ENCODE results near the gene TBC1D2.

TBC1D2 gene, protein sequence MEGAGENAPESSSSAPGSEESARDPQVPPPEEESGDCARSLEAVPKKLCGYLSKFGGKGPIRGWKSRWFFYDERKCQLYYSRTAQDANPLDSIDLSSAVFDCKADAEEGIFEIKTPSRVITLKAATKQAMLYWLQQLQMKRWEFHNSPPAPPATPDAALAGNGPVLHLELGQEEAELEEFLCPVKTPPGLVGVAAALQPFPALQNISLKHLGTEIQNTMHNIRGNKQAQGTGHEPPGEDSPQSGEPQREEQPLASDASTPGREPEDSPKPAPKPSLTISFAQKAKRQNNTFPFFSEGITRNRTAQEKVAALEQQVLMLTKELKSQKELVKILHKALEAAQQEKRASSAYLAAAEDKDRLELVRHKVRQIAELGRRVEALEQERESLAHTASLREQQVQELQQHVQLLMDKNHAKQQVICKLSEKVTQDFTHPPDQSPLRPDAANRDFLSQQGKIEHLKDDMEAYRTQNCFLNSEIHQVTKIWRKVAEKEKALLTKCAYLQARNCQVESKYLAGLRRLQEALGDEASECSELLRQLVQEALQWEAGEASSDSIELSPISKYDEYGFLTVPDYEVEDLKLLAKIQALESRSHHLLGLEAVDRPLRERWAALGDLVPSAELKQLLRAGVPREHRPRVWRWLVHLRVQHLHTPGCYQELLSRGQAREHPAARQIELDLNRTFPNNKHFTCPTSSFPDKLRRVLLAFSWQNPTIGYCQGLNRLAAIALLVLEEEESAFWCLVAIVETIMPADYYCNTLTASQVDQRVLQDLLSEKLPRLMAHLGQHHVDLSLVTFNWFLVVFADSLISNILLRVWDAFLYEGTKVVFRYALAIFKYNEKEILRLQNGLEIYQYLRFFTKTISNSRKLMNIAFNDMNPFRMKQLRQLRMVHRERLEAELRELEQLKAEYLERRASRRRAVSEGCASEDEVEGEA

DNA sequence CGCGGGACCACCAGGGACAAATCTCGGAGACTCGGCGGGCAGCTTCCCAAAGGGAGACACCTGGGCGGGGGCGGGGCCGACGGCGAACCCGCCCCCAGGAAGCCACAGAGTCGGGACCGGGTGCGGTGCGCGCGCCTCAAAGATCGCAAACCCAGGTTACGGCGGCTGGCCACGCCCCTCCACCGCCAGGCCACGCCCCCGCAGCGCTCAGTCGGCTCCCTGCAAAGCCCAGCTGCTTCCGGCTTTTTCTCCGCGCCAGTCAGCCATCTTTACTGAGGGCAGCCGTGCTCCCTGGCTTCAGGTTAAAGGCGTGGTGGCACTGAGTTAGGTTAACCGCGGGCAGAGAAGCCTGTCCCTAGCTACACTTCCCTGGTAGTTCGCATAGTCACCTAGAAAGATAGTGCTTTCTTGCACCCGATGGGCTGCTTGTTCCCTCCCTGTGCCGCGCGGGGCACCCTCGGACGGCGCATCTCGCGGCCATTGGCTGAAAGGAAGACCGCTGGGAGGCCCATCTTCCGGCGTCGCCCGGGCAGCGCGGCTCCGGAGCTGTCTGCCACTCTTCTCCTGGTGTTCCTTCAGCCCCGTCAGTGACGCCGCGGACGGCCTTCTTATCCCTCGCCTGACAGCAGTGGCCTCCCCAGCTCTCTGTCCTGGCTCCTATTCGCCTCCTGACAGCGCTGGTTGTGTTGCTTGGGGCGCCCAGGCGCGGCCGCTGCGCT is at the start of gene TBC1D2:
Gene TBC1D2, minus strand, starts transcription at position 72 of the 719 bp plus-strand sequence. CDS start 108 bp downstream, outside the sequence.
- TF ChIP-seq GATA2 (IDR thresholded peaks at IDR 0.05; ENCODE audit: low read depth, low read length), result no peak
- no peak for TF ChIP-seq GATA3 (IDR thresholded peaks at IDR 0.05; ENCODE audit: low read depth, low read length)

DNA sequence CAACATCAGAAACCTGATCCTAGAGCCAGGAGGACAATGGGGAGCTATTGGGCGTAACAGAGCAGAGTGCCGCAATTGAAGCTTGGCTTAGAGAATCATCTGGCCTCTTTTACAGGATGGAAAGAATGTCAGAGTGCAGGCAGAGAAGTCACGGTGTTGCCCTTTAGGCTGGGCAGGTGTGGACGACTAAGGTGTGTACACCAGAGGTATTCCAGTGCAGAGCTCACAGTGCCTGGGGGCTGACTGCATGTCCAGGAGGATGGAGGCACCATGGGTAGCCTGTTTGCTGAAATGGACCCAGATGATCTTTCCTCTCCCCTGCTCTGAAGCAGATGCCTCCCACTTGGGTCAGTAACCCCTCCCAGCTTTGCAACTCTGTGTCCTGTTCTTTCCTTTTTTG is 48.9 kb upstream of the TBC1D2 start:
- TF ChIP-seq GATA2 (IDR thresholded peaks at IDR 0.05; ENCODE audit: low read depth, low read length), result no peak
- TF ChIP-seq GATA3 (IDR thresholded peaks at IDR 0.05; ENCODE audit: low read depth, low read length), result no peak

DNA sequence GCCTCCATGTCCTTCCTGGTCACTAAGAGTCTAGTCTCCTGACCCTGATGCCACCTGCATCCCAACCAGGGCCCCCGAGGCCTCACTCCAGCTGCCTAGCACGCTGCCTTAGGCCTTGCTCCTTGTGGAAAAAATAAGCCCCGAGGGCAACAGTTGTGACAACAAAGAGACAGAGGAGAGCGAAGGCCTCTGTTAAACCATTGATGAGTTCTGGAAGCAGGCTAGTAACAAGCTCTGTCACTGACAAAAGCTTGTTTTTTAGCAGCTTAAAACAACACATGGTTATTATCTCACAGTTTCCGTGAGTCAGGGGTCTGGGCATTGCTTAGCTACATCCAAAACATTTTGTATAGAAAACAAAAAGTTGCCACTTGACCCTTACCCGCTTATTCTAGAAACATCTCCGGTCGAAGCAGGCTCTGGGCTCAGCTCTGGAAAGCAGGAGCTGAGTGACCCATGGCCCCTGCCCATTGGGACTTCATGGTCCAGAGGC is 48.2 kb upstream of the TBC1D2 start:
- no peak for TF ChIP-seq GATA2 (IDR thresholded peaks at IDR 0.05; ENCODE audit: low read depth, low read length)
- no peak for TF ChIP-seq GATA3 (IDR thresholded peaks at IDR 0.05; ENCODE audit: low read depth, low read length)

DNA sequence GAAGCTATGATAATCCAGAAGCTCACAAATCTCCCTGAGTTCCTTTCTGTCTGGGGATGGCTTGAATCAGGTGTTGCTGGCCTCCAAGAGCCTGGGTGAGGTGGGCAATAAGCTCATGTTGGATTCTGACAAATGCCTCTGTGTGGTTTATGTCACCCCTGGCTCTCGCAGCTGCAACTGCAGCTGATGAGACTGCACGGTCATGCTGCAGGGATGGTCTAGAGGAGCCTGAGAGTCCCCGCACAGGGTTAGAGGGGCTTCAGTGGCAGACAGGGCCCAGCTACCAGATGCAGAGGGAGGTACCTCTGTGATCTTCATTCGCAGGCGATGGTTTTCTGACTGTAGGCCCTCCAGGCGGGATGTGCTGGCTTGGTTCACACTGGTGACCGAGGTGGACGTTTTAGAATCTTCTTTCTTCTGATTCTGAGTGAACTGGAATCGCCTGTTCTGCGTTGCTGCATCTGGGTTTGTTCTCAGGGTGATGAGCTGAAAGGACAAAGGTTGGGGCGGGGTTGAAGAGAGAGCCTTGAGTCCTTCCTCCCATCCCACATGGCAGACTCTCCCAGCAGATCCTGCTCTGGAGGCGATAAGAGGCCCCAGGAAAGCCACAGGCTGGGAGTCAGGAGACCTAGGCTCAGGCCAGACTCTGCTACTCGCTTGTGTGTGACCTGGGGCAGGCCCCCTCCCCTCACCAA is 47.6 kb upstream of the TBC1D2 start:
- TF ChIP-seq GATA2 (IDR thresholded peaks at IDR 0.05; ENCODE audit: low read depth, low read length), result no peak
- no peak for TF ChIP-seq GATA3 (IDR thresholded peaks at IDR 0.05; ENCODE audit: low read depth, low read length)

DNA sequence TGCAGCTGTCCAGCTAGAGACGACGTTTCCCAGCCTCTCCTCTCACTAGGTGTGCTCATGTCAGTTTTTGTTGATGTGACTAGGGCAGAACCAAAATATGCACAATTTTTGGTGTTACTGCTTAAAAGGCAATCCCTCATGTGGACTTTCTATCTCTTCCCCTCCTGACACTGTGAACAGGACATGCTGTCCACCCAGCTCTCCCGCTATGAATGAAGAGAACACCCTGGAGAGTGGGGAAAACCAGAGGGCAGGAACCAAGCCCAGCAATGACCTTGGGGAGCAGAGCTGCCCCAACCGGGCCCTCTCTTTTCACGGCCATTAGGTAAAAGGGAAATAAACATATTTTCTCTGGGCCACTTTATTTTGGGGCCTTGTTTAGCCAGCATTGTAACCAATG is 46.7 kb upstream of the TBC1D2 start:
- no peak for TF ChIP-seq GATA2 (IDR thresholded peaks at IDR 0.05; ENCODE audit: low read depth, low read length)
- TF ChIP-seq GATA3 (IDR thresholded peaks at IDR 0.05; ENCODE audit: low read depth, low read length), result no peak

DNA sequence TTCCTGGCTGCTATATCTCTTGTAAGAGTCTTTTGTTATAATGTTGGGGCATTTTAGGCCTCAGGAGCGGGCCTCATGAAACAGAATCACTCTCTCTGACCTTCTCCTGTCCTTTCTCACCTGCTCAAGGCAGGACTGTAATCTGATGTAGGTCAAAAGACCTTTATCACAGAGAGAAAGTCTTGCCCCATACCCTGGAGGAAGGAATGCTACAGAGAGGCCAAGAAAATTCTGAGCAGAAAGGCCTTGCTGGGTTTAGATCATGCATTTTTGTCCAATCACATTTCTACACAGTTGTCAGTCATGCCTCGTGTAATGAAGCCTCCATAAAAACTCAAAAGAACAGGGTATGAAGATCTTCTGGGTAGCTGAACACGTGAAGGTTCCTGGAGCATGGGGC is 45.2 kb upstream of the TBC1D2 start:
- no peak for TF ChIP-seq GATA2 (IDR thresholded peaks at IDR 0.05; ENCODE audit: low read depth, low read length)
- no peak for TF ChIP-seq GATA3 (IDR thresholded peaks at IDR 0.05; ENCODE audit: low read depth, low read length)

DNA sequence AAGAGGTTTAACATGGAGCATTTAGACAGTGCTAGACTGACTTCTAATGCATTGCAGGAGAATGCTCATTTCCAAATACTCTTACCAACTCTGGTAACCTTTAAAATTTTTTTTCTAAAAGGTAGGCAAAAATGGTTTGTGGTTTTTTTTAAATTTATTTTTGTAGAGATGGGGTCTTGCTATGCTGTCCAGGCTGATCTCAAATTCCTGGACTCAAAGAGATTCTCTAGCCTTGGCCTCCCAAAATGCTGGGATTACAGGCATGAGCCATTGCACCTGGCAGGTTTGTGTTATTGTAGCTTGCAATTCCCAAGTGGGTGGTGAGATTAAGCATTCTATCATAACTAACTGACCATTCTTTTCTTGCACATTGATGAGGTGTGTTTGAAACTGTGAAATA is 43.0 kb upstream of the TBC1D2 start:
- TF ChIP-seq GATA3 (IDR thresholded peaks at IDR 0.05; ENCODE audit: low read depth, low read length), result no peak
- no peak for TF ChIP-seq GATA2 (IDR thresholded peaks at IDR 0.05; ENCODE audit: low read depth, low read length)

DNA sequence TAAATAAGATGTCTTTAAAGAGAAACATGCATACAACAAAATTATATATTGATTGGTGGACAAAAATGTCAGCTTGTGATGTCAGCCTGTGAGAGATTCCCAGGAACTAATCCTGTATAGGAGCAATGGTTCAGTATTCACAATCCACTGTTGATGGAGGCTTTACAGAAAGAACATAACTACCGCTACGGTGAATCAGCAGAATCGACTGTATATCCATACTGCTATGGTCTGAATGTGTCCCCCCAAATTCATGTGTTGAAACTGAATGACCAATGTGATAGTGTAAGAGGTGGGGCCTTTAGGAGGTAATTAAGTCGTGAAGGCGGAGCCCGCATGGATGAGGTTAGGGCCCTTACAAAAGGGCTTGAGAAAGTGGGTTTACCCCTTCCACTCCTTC is 40.4 kb upstream of the TBC1D2 start:
- no peak for TF ChIP-seq GATA2 (IDR thresholded peaks at IDR 0.05; ENCODE audit: low read depth, low read length)
- no peak for TF ChIP-seq GATA3 (IDR thresholded peaks at IDR 0.05; ENCODE audit: low read depth, low read length)

DNA sequence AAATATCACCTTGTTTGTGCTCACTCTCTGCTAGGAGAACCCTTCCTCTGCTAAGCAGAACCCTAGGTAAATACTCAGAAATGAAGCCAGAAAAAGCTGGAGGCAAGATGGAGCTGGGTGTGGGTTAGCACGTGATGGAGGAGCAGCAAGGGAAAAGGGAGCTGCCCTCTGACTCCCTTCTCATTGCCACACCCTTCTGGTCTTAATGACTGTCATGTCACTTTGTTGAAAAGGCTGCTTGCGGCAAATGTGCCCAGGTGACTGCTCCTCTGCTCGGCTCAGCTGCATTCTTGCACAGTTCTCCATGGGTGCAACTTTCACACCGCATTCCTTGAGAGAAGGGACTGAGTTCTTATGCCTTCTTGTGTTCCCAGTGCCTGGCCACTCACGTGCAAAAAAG is 36.4 kb upstream of the TBC1D2 start:
- TF ChIP-seq GATA3 (IDR thresholded peaks at IDR 0.05; ENCODE audit: low read depth, low read length), result no peak
- no peak for TF ChIP-seq GATA2 (IDR thresholded peaks at IDR 0.05; ENCODE audit: low read depth, low read length)

DNA sequence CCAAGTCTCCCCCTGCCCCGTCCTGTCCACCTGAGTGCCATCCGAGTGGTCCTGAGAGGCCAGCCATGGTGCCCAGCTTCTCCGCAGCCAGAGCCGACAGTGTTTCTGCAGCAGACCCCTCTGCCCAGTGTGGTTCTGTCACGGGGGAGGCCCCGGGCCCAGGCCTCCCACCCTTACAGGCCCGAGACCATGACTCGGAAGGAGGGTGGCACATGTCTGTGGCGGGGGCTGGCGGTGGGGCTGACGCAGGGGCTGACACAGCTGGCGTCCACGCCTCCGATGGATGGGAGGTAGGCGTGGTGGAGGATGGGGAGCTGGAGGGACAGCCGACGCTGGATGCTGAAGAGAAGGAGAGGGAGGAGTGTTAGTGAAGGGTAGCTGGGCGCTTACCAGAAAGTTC is 35.0 kb upstream of the TBC1D2 start:
- TF ChIP-seq GATA2 (IDR thresholded peaks at IDR 0.05; ENCODE audit: low read depth, low read length), result no peak

DNA sequence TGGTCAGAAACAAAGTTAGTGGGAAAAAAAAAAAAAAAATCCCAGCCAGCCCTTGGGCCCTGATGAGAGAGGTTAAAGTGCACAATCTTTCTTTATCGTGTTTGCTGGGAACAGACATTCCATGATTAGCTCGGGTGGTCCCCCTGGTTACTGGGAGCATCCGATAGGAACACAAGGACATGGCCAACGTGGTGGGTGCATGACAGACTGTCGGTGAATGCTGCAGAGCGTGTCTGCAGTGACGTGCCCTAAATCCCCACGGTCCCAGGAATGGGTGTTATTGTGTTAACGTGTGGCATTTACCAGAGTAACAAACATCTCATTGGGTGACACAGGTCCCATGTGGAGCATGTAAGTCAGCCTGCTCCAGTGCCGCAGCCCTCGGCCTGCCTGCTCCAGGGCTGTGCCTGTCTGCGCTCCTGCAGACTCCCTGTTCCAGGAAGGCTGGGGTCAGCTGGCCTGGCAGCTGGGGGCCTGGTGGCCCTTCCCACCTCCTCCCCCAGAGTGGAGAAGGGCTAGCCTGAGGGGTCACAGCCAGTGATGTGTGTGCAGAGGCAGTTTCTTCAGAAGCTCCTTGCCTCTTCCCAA is 34.3 kb upstream of the TBC1D2 start:
- TF ChIP-seq GATA2 (IDR thresholded peaks at IDR 0.05; ENCODE audit: low read depth, low read length), result no peak
- TF ChIP-seq GATA3 (IDR thresholded peaks at IDR 0.05; ENCODE audit: low read depth, low read length), result no peak

DNA sequence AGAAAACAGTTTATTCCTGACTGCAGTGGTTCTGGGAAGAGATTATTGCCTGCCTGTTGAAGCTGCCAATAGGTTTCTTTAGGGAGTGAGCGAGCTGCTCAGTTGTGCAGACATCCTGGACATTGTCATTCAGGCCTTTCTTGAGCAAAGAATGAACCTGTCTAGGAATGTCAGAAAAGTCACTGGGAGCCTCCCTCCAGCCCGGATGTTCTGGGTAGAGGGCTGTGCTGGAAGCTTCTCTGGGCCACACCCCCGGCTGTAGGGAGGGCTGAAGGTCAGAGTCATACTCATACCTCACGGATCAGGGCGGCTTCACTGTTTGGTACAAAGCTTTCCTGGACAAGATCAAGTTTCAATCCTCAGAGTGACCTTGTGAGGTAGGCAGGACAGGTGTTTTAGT is 33.4 kb upstream of the TBC1D2 start:
- TF ChIP-seq GATA3 (IDR thresholded peaks at IDR 0.05; ENCODE audit: low read depth, low read length) (no peak), GATA2 (IDR thresholded peaks at IDR 0.05; ENCODE audit: low read depth, low read length) (no peak)

DNA sequence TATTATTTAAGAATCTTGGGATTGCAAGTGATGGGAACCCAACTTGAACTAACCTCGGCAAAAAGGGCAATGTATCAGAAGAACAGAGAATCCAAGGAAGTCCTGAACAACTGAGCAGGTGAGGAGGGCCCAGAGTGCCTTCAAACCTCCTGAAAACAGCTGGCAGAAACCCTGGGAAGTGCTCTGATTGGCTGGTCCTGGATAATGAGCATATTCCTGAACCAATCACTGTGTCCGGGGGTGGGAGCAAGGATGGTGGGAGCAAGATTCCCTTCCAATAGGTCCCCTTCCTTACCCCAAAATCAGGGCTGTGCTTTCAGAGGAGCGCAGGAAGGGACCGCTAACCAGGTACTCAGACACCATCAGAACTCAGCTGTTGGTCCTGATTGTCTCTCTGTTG is 31.9 kb upstream of the TBC1D2 start:
- no peak for TF ChIP-seq GATA2 (IDR thresholded peaks at IDR 0.05; ENCODE audit: low read depth, low read length)
- no peak for TF ChIP-seq GATA3 (IDR thresholded peaks at IDR 0.05; ENCODE audit: low read depth, low read length)
